Esophagus (tissue), 2 donors: ENCODE data around the gene KCNK5. TPM values are rescaled to one million over a fixed set of nuclear protein-coding genes. Genes with fewer than 3 reads are reported as not detected.

ENCODE experiments used
- H3K27ac ChIP-seq, 2 donors: one replicate each; pipeline ENCODE4 v1.5.1; 2013; ENCODE audit warnings: low read depth in 2 of 2, mild to moderate bottlenecking in 2 of 2, inconsistent platforms in 1 of 2, low read length in 1 of 2, moderate library complexity in 1 of 2
- H3K27me3 ChIP-seq, 2 donors: one replicate each; pipeline ENCODE4 v1.6.1; 2013; ENCODE audit warnings: low read length in 2 of 2, control low read depth in 1 of 2, mild to moderate bottlenecking in 1 of 2; ENCODE audit not compliant: insufficient read depth in 2 of 2, control insufficient read depth in 1 of 2
- H3K36me3 ChIP-seq, 2 donors: one replicate each; pipeline ENCODE4 v1.6.1; 2013; ENCODE audit warnings: low read length in 1 of 2; ENCODE audit not compliant: control insufficient read depth in 2 of 2, insufficient read depth in 2 of 2
- H3K4me1 ChIP-seq, 2 donors: one replicate each; pipeline ENCODE4 v1.6.1; 2013; ENCODE audit warnings: low read length in 1 of 2; ENCODE audit not compliant: control insufficient read depth in 2 of 2, insufficient read depth in 2 of 2
- H3K4me3 ChIP-seq, 2 donors: one replicate each; pipeline ENCODE4 v1.5.1; 2013; ENCODE audit warnings: low read length in 2 of 2, mild to moderate bottlenecking in 2 of 2, low read depth in 1 of 2, moderate library complexity in 1 of 2
- H3K9me3 ChIP-seq, 2 donors: one replicate each; pipeline ENCODE4 v1.6.1; 2013; ENCODE audit warnings: mild to moderate bottlenecking in 2 of 2, low read depth in 1 of 2, low read length in 1 of 2, moderate library complexity in 1 of 2; ENCODE audit not compliant: control insufficient read depth in 2 of 2, insufficient read depth in 1 of 2
- WGBS, 2 donors: extraction: QIAGEN DNeasy Blood & Tissue Kit; methylation state at CpG; one replicate each; pipeline ENCODE4 v1.1.7; 2013; 5-methylcytosine and 5-hydroxymethylcytosine counted together
- polyA plus RNA-seq, 2 donors: library from polyadenylated mRNA; stranded (reverse); fragments of 200-250 nt; gene quantifications; one replicate each; pipeline ENCODE4 v1.2.3, GENCODE V29; 2013
- donor health status: healthy with polysubstance abuse.
- donor health status: Bipolar disorder and iron deficiency.

KCNK5 gene
- polyA plus RNA-seq, 2 donors = 2.5 to 2.7 TPM

DNA sequence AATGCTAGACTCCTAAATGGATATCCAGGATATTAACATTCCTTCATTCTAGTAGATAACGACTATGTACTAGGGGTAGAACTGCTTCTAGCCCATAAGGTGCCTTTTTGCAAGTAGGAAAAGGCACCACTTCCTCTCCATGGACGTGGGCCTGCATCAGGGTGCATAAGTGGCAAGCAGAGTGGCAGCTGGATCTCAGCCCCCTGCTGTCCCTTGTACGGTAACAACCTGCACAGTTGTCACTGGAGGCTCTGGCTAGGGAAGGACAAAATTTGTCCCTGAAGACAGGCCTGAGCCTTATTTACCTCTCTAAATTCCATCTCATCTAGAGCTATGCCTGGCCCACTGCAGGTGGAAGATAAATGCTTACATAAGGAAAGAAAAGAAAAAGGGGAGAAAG, 71.8 kb downstream of the KCNK5 start:
- Histone ChIP-seq H3K9me3 (no peaks in the 10 kb centered on the region), H3K4me1 (no peaks in the 10 kb centered on the region), H3K36me3 (no peaks in the 10 kb centered on the region), H3K4me3 (no peak overlapping the region), H3K27me3 (no peaks in the 10 kb centered on the region), H3K27ac (no peak overlapping the region)
- WGBS, 2 donors = 71 to 78% methylated on average over 3 of the region's 3 CpGs

DNA sequence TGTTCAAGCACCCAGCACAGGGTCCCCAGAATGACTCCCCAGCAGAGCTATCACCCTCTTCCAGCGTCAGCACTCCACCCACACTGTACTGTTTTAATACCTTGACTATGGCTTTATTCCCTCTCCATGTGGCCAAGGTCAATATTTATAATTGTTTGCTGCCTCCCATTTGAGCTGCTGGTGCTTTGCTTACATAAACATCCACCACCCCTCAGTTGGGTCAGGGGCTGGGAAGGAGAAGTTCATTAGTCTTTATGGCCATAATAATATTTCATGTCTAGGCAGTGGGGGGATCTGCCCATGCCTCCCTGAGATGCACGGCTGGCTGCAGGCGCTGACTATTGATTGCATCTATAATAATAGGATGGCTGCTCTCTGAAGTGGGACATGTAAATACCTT, 72.5 kb downstream of the KCNK5 start:
- WGBS, 2 donors = 78% methylated on average over 3 of the region's 3 CpGs
- Histone ChIP-seq H3K4me1 (no peaks in the 10 kb centered on the region), H3K9me3 (no peaks in the 10 kb centered on the region), H3K36me3 (no peaks in the 10 kb centered on the region), H3K4me3 (no peak overlapping the region), H3K27me3 (no peaks in the 10 kb centered on the region), H3K27ac (no peak overlapping the region)

DNA sequence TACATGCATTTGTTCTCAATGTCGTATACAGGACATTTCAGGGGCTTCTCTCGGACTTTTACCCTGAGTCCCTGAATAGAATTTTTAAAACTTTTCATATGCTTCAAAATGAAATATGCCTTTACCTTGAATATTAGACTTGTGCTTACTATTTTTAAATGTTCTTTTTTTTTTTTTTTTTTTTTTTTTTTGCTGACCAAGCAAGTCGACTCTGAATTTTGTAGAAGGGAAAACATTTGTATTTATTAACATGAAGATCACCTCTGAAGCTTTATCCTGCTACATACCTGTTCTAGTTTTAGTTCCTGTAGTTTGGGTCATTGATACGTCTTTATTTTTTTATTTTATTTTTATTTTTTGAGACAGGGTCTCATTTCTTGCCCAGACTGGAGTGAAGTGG, 74.6 kb downstream of the KCNK5 start:
- WGBS, 2 donors = 71 to 88% methylated on average over 4 of the region's 4 CpGs
- Histone ChIP-seq H3K27me3 (no peaks in the 10 kb centered on the region), H3K9me3 (no peaks in the 10 kb centered on the region), H3K36me3 (no peaks in the 10 kb centered on the region), H3K27ac (no peak overlapping the region), H3K4me1 (no peaks in the 10 kb centered on the region), H3K4me3 (no peak overlapping the region)

DNA sequence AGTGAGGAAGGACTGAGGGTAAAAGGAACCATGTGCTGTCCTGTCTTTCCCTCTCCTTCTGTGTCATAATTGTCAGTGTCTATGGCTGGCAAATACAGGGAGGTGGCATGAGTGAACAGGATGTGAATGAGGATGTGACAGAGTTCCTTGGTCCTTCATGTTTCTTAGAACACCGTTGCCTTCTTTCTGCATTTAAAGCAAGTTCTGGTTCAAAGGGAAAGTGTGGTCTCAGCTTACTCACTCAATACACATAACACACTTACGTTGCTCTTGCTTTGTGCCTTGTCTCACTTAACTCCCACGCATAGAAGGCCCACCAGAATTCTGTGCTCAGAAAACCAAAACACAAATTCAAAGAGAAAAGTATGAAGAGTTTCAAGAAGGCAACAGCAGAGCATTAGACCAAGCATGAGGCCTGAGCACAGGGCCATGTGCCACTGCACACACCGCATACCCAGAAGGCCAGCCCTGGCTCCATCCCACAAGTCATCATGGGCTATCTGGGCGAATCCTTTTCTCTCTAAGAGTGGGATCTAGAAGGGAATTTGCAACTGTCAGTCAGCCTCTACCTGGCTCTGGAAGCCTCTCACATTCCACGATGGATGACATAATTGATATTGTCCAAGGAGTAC, 75.4 kb downstream of the KCNK5 start:
- no peaks in the 10 kb centered on the region for H3K27me3 ChIP-seq
- no peaks in the 10 kb centered on the region for H3K36me3 ChIP-seq
- H3K9me3 ChIP-seq = no peaks in the 10 kb centered on the region
- H3K27ac ChIP-seq = no peak overlapping the region
- no peak overlapping the region for H3K4me3 ChIP-seq
- no peaks in the 10 kb centered on the region for H3K4me1 ChIP-seq
- 82 to 83% methylated on average over 6 of the region's 6 CpGs for WGBS, 2 donors

DNA sequence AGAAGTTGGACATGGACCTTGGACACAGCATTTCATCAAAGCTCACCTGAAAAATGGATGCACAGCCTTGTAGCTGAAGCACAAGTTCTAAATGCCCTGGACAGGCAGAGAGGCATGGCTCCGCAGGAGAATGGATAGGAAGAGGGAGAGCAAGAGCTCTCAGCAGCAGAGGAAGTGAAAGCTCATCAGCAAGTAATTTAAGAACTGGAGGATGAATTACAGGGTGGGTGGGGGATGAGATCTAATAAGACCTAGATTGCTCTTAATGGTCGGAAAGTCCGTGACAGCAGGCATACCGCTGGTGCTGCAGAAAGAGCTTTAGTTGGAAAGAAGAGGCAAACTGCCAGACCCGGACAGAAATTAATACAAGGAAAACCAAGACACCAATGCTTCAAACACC, 77.0 kb downstream of the KCNK5 start:
- 61 to 71% methylated on average over 5 of the region's 5 CpGs for WGBS, 2 donors
- no peak overlapping the region for H3K4me3 ChIP-seq
- no peak overlapping the region for H3K27ac ChIP-seq
- no peaks in the 10 kb centered on the region for H3K27me3 ChIP-seq
- H3K9me3 ChIP-seq = no peaks in the 10 kb centered on the region
- no peaks in the 10 kb centered on the region for H3K4me1 ChIP-seq
- H3K36me3 ChIP-seq = no peaks in the 10 kb centered on the region

- H3K9me3 ChIP-seq = no peaks in the 10 kb centered on the region
- no peaks in the 10 kb centered on the region for H3K4me1 ChIP-seq
Observed at GRCh38 chr6:39151211-39151610, 78.1 kb downstream of the KCNK5 start.

DNA sequence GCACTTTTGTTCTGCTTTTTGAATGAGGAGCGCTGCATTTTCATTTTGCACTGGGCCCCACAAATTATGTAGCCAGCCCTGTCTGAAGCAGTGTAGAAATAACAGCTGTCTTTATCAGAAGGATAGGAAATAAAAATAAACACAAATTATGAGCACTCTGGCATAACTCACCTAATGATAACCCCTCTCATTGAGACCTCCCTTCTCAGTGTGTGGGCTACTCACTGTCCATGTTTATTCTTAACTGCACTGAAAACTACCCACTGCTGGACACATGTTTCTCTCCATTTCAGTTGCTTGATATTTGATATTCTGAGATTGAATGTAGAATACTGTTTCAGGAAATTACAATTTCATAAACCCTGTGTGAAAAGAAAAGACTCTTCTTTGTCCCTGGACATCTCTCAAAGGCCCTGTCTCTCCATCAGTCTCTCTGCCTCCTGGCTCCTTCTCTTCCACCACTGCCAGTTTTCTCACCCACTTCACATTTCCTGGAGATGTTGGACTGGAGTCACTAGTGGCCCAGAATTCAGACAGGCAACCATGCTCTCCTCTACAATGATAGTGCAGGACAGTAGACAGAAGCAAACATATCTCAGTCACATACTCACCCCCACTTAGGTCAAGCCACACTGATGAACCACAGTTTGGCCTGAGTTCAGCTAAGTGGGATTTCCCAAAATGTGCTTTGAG, 84.6 kb downstream of the KCNK5 start:
- Histone ChIP-seq H3K27ac (no peak overlapping the region), H3K27me3 (no peaks in the 10 kb centered on the region), H3K36me3 (no peaks in the 10 kb centered on the region), H3K9me3 (no peaks in the 10 kb centered on the region), H3K4me3 (no peak overlapping the region), H3K4me1 (no peaks in the 10 kb centered on the region)
- 88 to 100% methylated on average over 1 of the region's 1 CpG for WGBS, 2 donors

More at GRCh38 chr6:39151211-39151610, 78.1 kb downstream of the KCNK5 start:
- 59 to 70% methylated on average over 3 of the region's 3 CpGs for WGBS, 2 donors
- Histone ChIP-seq H3K36me3 (no peaks in the 10 kb centered on the region), H3K27me3 (no peaks in the 10 kb centered on the region), H3K4me3 (no peak overlapping the region), H3K27ac (no peak overlapping the region)

DNA sequence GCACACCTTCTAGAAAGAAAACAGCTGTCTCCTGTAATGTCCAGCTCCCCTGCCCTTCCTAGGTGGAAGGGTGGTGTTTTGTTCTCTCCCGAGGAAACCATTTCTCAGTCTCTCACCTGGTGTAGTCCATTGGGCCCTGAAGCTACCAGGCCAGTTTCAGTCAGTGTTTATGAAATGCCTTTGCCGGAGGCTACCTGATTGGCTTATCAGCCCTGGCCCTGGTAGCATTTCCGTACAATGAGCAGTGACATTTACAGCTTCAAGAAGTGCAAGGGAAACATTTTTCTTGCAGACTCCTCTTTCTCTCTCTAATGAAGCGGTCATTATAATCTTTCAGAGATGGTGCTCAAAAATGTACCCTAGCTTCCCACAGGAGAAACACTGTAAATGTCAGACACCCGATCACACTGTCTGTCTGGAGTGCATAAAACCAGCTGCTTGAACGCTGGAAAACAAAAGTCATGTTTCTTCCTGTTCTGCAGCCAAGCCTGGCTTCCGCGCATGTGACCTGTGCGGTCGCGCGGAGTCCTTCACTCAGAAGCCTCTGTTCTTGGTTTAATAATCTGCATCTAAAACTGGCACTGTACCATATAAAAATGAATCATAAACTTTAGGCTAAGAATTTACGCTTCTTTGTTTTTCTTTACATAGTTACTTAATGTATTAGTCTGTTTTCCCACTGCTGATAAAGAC, 85.9 kb downstream of the KCNK5 start:
- no peak overlapping the region for H3K4me3 ChIP-seq
- no peaks in the 10 kb centered on the region for H3K36me3 ChIP-seq
- H3K27ac ChIP-seq = no peak overlapping the region
- H3K4me1 ChIP-seq = no peaks in the 10 kb centered on the region
- no peaks in the 10 kb centered on the region for H3K9me3 ChIP-seq
- H3K27me3 ChIP-seq = no peaks in the 10 kb centered on the region
- 44 to 56% methylated on average over 13 of the region's 13 CpGs for WGBS, 2 donors

GRCh38 chr6:39140556-39141167, 88.6 kb downstream of the KCNK5 start:
- no peak overlapping the region for H3K27ac ChIP-seq
- no peak overlapping the region for H3K4me3 ChIP-seq
- no peaks in the 10 kb centered on the region for H3K9me3 ChIP-seq
- no peaks in the 10 kb centered on the region for H3K27me3 ChIP-seq
- no peaks in the 10 kb centered on the region for H3K4me1 ChIP-seq
- no peaks in the 10 kb centered on the region for H3K36me3 ChIP-seq
- WGBS, 2 donors = 58 to 64% methylated on average over 7 of the region's 7 CpGs
